HL-60 (cell line): ENCODE data around the gene CDHR3.
A peak's percentile ranks its signal among the peaks of the same experiment; 100 is the strongest.

Experiments
- DNase-seq, 2 experiments: peaks; one replicate each; pipeline ENCODE4 v3.0.0-alpha.2; 2010 to 2020; ENCODE audit warnings: low read depth in 1 of 2, low spot score in 1 of 2
- H3K27ac ChIP-seq: fragments of 250-450 bp; sonication (Bioruptor Pico); replicated peaks from 2 replicates; pipeline ENCODE4 v1.5.1; 2020; ENCODE audit warnings: mild to moderate bottlenecking, moderate library complexity
- H3K27me3 ChIP-seq: fragments of 250-450 bp; sonication (Bioruptor Pico); 2 replicates; pipeline ENCODE4 v1.5.1; 2021; ENCODE audit warnings: mild to moderate bottlenecking, moderate library complexity; ENCODE audit not compliant: insufficient read depth, poor library complexity, severe bottlenecking
- H3K4me3 ChIP-seq: replicated peaks from 2 replicates; pipeline ENCODE4 v1.5.1; 2011; ENCODE audit warnings: mild to moderate bottlenecking, control low read depth, low read length; ENCODE audit not compliant: insufficient read depth
- GABPA ChIP-seq: IDR thresholded peaks from 2 replicates; pipeline ENCODE4 v1.6.1; 2012; ENCODE audit warnings: low read depth
- POLR2AphosphoS5 ChIP-seq: IDR thresholded peaks from 2 replicates; pipeline ENCODE4 v1.6.1; 2012; ENCODE audit warnings: low read depth
- SPI1 ChIP-seq: IDR thresholded peaks from 2 replicates; pipeline ENCODE4 v1.6.1; 2012; ENCODE audit warnings: low read depth, mild to moderate bottlenecking, borderline replicate concordance
- TF ChIP-seq, protein P1 (sequence below): IDR thresholded peaks from 2 replicates; pipeline ENCODE4 v1.6.1; 2012; ENCODE audit warnings: low read depth; ENCODE audit not compliant: insufficient replicate concordance
- TF ChIP-seq, protein P2 (sequence below): IDR thresholded peaks from one replicate; pipeline ENCODE4 v1.5.1; 2011; ENCODE audit warnings: low read length, control low read depth, inconsistent platforms; ENCODE audit not compliant: insufficient read depth

CDHR3 gene

GRCh38 chr7:106072715-106073091 is 109.6 kb downstream of the CDHR3 start:
- TF ChIP-seq, protein P1, sequence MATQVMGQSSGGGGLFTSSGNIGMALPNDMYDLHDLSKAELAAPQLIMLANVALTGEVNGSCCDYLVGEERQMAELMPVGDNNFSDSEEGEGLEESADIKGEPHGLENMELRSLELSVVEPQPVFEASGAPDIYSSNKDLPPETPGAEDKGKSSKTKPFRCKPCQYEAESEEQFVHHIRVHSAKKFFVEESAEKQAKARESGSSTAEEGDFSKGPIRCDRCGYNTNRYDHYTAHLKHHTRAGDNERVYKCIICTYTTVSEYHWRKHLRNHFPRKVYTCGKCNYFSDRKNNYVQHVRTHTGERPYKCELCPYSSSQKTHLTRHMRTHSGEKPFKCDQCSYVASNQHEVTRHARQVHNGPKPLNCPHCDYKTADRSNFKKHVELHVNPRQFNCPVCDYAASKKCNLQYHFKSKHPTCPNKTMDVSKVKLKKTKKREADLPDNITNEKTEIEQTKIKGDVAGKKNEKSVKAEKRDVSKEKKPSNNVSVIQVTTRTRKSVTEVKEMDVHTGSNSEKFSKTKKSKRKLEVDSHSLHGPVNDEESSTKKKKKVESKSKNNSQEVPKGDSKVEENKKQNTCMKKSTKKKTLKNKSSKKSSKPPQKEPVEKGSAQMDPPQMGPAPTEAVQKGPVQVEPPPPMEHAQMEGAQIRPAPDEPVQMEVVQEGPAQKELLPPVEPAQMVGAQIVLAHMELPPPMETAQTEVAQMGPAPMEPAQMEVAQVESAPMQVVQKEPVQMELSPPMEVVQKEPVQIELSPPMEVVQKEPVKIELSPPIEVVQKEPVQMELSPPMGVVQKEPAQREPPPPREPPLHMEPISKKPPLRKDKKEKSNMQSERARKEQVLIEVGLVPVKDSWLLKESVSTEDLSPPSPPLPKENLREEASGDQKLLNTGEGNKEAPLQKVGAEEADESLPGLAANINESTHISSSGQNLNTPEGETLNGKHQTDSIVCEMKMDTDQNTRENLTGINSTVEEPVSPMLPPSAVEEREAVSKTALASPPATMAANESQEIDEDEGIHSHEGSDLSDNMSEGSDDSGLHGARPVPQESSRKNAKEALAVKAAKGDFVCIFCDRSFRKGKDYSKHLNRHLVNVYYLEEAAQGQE, result no peak
- TF ChIP-seq SPI1, result no peak
- Histone ChIP-seq H3K27me3 (no peaks in the 10 kb centered on the region), H3K4me3 (no peak overlapping the region), H3K27ac (peak overlapping the region; percentile 88)
- no peak for DNase-seq

DNA sequence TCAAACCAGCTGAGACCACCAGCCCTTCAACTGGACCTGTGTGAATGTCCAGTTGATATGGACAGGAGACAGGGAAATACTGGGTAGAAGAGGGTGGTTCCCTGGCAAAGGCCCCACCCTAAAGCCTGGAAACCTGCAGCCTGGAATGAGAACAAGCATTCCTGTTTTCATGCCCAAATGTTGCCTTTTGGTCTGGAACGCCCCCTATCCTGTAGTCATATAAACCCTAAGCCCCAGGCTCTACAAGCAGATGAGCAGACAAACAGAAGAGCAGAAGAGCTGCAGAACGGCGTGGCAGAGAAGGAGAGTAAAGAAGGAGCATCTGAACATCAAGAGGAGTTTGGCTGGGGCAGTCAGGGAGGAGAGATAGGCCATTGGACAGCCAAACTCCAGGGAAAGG is 110.6 kb downstream of the CDHR3 start:
- H3K27ac ChIP-seq, result no peak overlapping the region

DNA sequence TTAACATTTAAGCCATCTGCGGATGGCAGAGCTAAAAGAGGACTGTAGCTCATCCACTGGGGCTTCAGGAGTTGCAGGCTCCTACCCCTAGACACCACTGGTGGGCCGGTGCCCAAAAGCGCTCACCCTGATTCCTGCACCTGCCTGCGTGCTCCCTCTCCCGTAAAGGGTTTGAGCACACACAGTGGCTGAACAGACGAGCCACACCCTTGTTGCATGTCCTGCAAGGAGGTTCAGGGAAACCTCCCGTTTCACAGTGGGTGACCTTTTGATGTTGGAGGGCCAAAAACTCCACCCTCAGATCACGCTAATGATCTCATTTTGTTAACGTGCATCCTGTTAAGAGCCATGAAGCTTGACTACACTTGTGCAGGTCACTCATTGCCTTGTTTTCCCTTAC is 111.2 kb downstream of the CDHR3 start:
- no peak overlapping the region for H3K4me3 ChIP-seq
- H3K27ac ChIP-seq, result no peak overlapping the region
- no peaks in the 10 kb centered on the region for H3K27me3 ChIP-seq
- no peak for TF ChIP-seq SPI1
- DNase-seq, result no peak

More for the DNA sequence above, 110.6 kb downstream of the CDHR3 start:
- Histone ChIP-seq H3K4me3 (no peak overlapping the region), H3K27me3 (no peaks in the 10 kb centered on the region)
- no peak for DNase-seq
- TF ChIP-seq, protein P1, result no peak
- TF ChIP-seq POLR2AphosphoS5 (no peak), SPI1 (no peak), GABPA (no peak)
- TF ChIP-seq, protein P2, sequence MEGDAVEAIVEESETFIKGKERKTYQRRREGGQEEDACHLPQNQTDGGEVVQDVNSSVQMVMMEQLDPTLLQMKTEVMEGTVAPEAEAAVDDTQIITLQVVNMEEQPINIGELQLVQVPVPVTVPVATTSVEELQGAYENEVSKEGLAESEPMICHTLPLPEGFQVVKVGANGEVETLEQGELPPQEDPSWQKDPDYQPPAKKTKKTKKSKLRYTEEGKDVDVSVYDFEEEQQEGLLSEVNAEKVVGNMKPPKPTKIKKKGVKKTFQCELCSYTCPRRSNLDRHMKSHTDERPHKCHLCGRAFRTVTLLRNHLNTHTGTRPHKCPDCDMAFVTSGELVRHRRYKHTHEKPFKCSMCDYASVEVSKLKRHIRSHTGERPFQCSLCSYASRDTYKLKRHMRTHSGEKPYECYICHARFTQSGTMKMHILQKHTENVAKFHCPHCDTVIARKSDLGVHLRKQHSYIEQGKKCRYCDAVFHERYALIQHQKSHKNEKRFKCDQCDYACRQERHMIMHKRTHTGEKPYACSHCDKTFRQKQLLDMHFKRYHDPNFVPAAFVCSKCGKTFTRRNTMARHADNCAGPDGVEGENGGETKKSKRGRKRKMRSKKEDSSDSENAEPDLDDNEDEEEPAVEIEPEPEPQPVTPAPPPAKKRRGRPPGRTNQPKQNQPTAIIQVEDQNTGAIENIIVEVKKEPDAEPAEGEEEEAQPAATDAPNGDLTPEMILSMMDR, result no peak

DNA sequence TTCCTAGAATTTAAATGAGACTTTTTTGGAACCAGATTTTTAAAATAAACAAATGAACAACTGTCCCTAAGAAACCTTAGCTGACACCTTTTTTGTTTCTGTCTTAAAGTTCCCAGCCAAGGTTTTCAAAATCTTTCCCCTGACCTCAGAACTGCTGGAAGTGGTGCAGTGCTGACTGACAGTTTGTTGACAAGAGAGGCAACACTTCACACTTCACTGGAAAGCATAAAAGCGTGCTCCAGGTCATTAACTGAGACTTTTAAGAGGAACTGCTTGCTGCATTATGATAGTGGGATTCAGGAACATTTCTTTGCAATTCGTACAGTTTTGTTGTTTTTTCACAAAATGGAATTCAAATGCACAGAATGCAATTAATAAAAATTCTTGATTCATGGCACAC is 112.9 kb downstream of the CDHR3 start:
- H3K4me3 ChIP-seq, result no peak overlapping the region
- TF ChIP-seq, protein P2, result no peak
- TF ChIP-seq GABPA, result no peak
- no peak for TF ChIP-seq SPI1
- TF ChIP-seq, protein P1, result no peak
- H3K27ac ChIP-seq, result no peak overlapping the region
- no peaks in the 10 kb centered on the region for H3K27me3 ChIP-seq
- no peak for DNase-seq
